Keratinocyte (primary cell): ENCODE data around the gene IPO13. TPM values are rescaled to one million over a fixed set of nuclear protein-coding genes. Genes with fewer than 3 reads are reported as not detected.
A peak's percentile ranks its signal among the peaks of the same experiment; 100 is the strongest.

Experiments
- DNase-seq: peaks from one replicate; pipeline ENCODE4 v3.0.0-alpha.2; 2011; ENCODE audit warnings: low read depth, missing footprints, low spot score
- FAIRE-seq: peaks from 2 replicates; lab custom pipeline; 2011; peaks lifted over from hg19 to GRCh38; lab: Jason Lieb, UNC
- H2AFZ ChIP-seq: 2 replicates; pipeline ENCODE4 v1.6.0; 2012; ENCODE audit warnings: low read length, control low read depth, inconsistent platforms; ENCODE audit not compliant: control insufficient read depth
- H3K27ac ChIP-seq: 2 replicates; pipeline ENCODE4 v1.5.1; 2011; ENCODE audit warnings: low read length; ENCODE audit not compliant: control insufficient read depth, insufficient read depth
- H3K27me3 ChIP-seq: 3 replicates; pipeline ENCODE4 v1.6.0; 2011; ENCODE audit warnings: low read length; ENCODE audit not compliant: control insufficient read depth, insufficient read depth; ENCODE audit errors: extremely low read depth
- H3K36me3 ChIP-seq, 2 experiments: 2 replicates in 1 of 2; 3 replicates in 1 of 2; pipeline ENCODE4 v1.5.1; 2011; ENCODE audit warnings: low read length in 2 of 2, mild to moderate bottlenecking in 1 of 2; ENCODE audit not compliant: control insufficient read depth in 2 of 2, insufficient read depth in 2 of 2; ENCODE audit errors: extremely low read depth in 1 of 2
- H3K4me1 ChIP-seq: 3 replicates; pipeline ENCODE4 v1.5.1; 2011; ENCODE audit warnings: low read length; ENCODE audit not compliant: control insufficient read depth, insufficient read depth; ENCODE audit errors: extremely low read depth
- H3K4me2 ChIP-seq: 3 replicates; pipeline ENCODE4 v1.6.0; 2011; ENCODE audit warnings: low read depth, low read length; ENCODE audit not compliant: control insufficient read depth, insufficient read depth; ENCODE audit errors: extremely low read depth
- H3K4me3 ChIP-seq, 3 experiments: fragments of 200-600 bp in 1 of 3; sonication (generic) in 1 of 3; 2 replicates in 2 of 3; 3 replicates in 1 of 3; pipeline ENCODE4 v1.5.1; 2011 to 2016; ENCODE audit warnings: low read length in 3 of 3, mild to moderate bottlenecking in 3 of 3, control low read depth in 2 of 3, inconsistent platforms in 1 of 3, low read depth in 1 of 3, mixed read lengths in 1 of 3, mixed run types in 1 of 3, moderate library complexity in 1 of 3; ENCODE audit not compliant: control insufficient read depth in 2 of 3, insufficient read depth in 2 of 3; ENCODE audit errors: extremely low read depth in 1 of 3
- H3K79me2 ChIP-seq: 2 replicates; pipeline ENCODE4 v1.6.0; 2012; ENCODE audit warnings: low read length; ENCODE audit not compliant: control insufficient read depth, insufficient read depth
- H3K9ac ChIP-seq: 3 replicates; pipeline ENCODE4 v1.6.0; 2011; ENCODE audit warnings: low read length; ENCODE audit not compliant: control insufficient read depth, insufficient read depth; ENCODE audit errors: extremely low read depth
- H3K9me1 ChIP-seq: 3 replicates; pipeline ENCODE4 v1.6.0; 2011; ENCODE audit warnings: low read length; ENCODE audit not compliant: control insufficient read depth, insufficient read depth; ENCODE audit errors: extremely low read depth
- H3K9me3 ChIP-seq: 2 replicates; pipeline ENCODE4 v1.5.1; 2012; ENCODE audit warnings: low read depth, low read length; ENCODE audit not compliant: control insufficient read depth
- H4K20me1 ChIP-seq: 3 replicates; pipeline ENCODE4 v1.6.0; 2011; ENCODE audit warnings: low read length; ENCODE audit not compliant: control insufficient read depth, insufficient read depth; ENCODE audit errors: extremely low read depth
- EZH2 ChIP-seq: IDR thresholded peaks from one replicate; pipeline ENCODE4 v1.6.1; 2012; ENCODE audit warnings: inconsistent platforms, mild to moderate bottlenecking, low read length, moderate library complexity
- dilution Hi-C: fragments of 300-500 bp; cut with MboI; formaldehyde crosslinking; loops from one replicate; pipeline ENCODE4 v1.7.0; 2020; ENCODE audit warnings: low sequenced_read_pairs; ENCODE audit not compliant: extremely low pct_ligation_motif_present
- polyA plus RNA-seq, 5 experiments: library from polyadenylated mRNA; depleted of rRNA in 3 of 5; stranded (reverse) in 3 of 5; stranded (forward) in 1 of 5; unstranded in 1 of 5; fragments of >200 nt; gene quantifications; 1 replicate in 1 of 5; 2 replicates in 3 of 5; 3 replicates in 1 of 5; pipeline versions ENCODE4 v1.2.1 to v1.2.3, GENCODE V29; 2011 to 2012; ENCODE audit warnings: missing spikeins in 2 of 5, low read depth in 1 of 5, low replicate concordance in 1 of 5
- TF ChIP-seq, protein P1 (sequence below), 3 experiments: IDR thresholded peaks in 1 of 3; conservative IDR thresholded peaks in 1 of 3; optimal IDR thresholded peaks in 1 of 3; 2 replicates in 2 of 3; 3 replicates in 1 of 3; pipeline versions ENCODE3 to v1.5.1; 2011; ENCODE audit warnings: low read length in 3 of 3, mild to moderate bottlenecking in 3 of 3, moderate library complexity in 2 of 3, control low read depth in 1 of 3, inconsistent platforms in 1 of 3; ENCODE audit not compliant: insufficient read depth in 2 of 3; ENCODE audit errors: extremely low read depth in 1 of 3

The IPO13 gene
- polyA plus RNA-seq, 1 donor (not counting 4 experiments of a cell fraction or from before 2014, with no cell fraction given): 20.7 TPM

GRCh38 chr1:43935711-43936427 lies 10.9 kb upstream of the IPO13 start:
- FAIRE-seq (peak; percentile 96), DNase-seq (no peak)
- Histone ChIP-seq H3K27me3 (no peaks in the 10 kb centered on the region), H3K4me1 (peaks cover 55% of the 10 kb centered on the region), H3K9me3 (no peaks in the 10 kb centered on the region), H3K4me3 (peak overlapping the region; percentile 66 to 95 (median 80)), H3K4me2 (peak overlapping the region; percentile 97), H3K79me2 (peaks cover 39% of the 10 kb centered on the region), H3K9ac (peak overlapping the region; percentile 89), H4K20me1 (peaks cover 2% of the 10 kb centered on the region), H3K36me3 (peaks cover 7 to 20% of the 10 kb centered on the region in 2 experiments), H3K9me1 (no peaks in the 10 kb centered on the region), H2AFZ (no peak overlapping the region), H3K27ac (peak overlapping the region; percentile 81)
- dilution Hi-C loops: loop anchor here (25.0 kb wide), 2 partner anchors 99 to 224 kb away; partner anchors contain the start of gene ST3GAL3
- TF ChIP-seq EZH2: no peak
- TF ChIP-seq, protein P1, sequence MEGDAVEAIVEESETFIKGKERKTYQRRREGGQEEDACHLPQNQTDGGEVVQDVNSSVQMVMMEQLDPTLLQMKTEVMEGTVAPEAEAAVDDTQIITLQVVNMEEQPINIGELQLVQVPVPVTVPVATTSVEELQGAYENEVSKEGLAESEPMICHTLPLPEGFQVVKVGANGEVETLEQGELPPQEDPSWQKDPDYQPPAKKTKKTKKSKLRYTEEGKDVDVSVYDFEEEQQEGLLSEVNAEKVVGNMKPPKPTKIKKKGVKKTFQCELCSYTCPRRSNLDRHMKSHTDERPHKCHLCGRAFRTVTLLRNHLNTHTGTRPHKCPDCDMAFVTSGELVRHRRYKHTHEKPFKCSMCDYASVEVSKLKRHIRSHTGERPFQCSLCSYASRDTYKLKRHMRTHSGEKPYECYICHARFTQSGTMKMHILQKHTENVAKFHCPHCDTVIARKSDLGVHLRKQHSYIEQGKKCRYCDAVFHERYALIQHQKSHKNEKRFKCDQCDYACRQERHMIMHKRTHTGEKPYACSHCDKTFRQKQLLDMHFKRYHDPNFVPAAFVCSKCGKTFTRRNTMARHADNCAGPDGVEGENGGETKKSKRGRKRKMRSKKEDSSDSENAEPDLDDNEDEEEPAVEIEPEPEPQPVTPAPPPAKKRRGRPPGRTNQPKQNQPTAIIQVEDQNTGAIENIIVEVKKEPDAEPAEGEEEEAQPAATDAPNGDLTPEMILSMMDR (optimal IDR thresholded peaks at IDR 0.05 in 1 of 3, IDR thresholded peaks at IDR 0.05 in 1 of 3, conservative IDR thresholded peaks at IDR 0.05 in 1 of 3; ENCODE audit: extremely low read depth in 1 of 3, insufficient read depth in 2 of 3, low read length in 3 of 3): no peak

GRCh38 chr1:43936431-43937151 lies 10.2 kb upstream of the IPO13 start:
- no peaks in the 10 kb centered on the region for H3K9me1 ChIP-seq
- H3K4me1 ChIP-seq: peaks cover 48% of the 10 kb centered on the region
- H3K79me2 ChIP-seq: peaks cover 39% of the 10 kb centered on the region
- H3K4me2 ChIP-seq: peak overlapping the region; percentile 97
- peak overlapping the region; percentile 81 for H3K27ac ChIP-seq
- FAIRE-seq (no peak), DNase-seq (no peak)
- H3K27me3 ChIP-seq: no peaks in the 10 kb centered on the region
- peak overlapping the region; percentile 89 for H3K9ac ChIP-seq
- TF ChIP-seq EZH2: no peak
- TF ChIP-seq, protein P1 (optimal IDR thresholded peaks at IDR 0.05 in 1 of 3, IDR thresholded peaks at IDR 0.05 in 1 of 3, conservative IDR thresholded peaks at IDR 0.05 in 1 of 3; ENCODE audit: extremely low read depth in 1 of 3, insufficient read depth in 2 of 3, low read length in 3 of 3): no peak
- dilution Hi-C loops: loop anchor here (25.0 kb wide), 2 partner anchors 99 to 224 kb away; partner anchors contain the start of gene ST3GAL3
- H3K36me3 ChIP-seq: peaks cover 7 to 20% of the 10 kb centered on the region in 2 experiments
- peak overlapping the region; percentile 55 to 80 (median 70) for H3K4me3 ChIP-seq
- peaks cover 2% of the 10 kb centered on the region for H4K20me1 ChIP-seq
- H3K9me3 ChIP-seq: no peaks in the 10 kb centered on the region
- no peak overlapping the region for H2AFZ ChIP-seq
